GM12891 (cell line): ENCODE data around the gene NTN4.

Experiments
- POLR2A ChIP-seq: IDR thresholded peaks from 2 replicates; pipeline ENCODE4 v1.6.1; 2011; ENCODE audit warnings: low read depth, low read length, control low read depth
- POLR2AphosphoS5 ChIP-seq: IDR thresholded peaks from 2 replicates; pipeline ENCODE4 v1.6.1; 2011; ENCODE audit warnings: low read depth, low read length, control low read depth

DNA sequence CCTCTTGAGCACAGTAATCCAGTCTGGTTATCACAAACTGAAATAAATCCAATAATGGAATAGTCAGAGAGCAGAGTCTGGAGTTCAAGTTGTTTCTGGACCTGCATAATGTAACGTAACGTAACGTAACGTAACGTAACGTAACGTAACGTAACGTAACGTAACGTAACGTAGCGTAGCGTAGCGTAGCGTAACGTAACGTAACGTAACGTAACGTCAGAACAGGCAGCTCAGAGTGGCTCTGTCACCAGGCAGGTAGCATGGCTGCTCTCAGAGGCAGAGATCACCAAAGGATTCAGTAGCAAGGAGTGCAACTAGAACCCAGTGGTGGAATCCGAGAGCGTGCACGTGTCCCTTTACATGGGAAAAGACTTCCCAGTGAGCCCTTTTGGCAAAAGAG lies 153.6 kb downstream of the NTN4 start:
- no peak for TF ChIP-seq POLR2A
- TF ChIP-seq POLR2AphosphoS5: no peak
